ENCODE results near the gene OR6J1.

GRCh38 chr14:22613736-22614239, 30.4 kb downstream of the OR6J1 start:
- TF ChIP-seq POLR2AphosphoS5 (IDR thresholded peaks at IDR 0.05; ENCODE audit: borderline replicate concordance, low read depth, low read length) (no peak), EZH2 (IDR thresholded peaks at IDR 0.05) (no peak), FOXP2 (optimal IDR thresholded peaks at IDR 0.05; ENCODE audit: control extremely low read depth, extremely low read length, insufficient read depth) (no peak)
